ENCODE measurements around the gene MAPKAP1.

GRCh38 chr9:125522328-125522725 lies 184.7 kb downstream of the MAPKAP1 start:
- TF ChIP-seq CTCF (IDR thresholded peaks at IDR 0.05): no peak
- TF ChIP-seq POLR2AphosphoS5 (IDR thresholded peaks at IDR 0.05): no peak
- no peak for TF ChIP-seq POLR2A (IDR thresholded peaks at IDR 0.05)
- no peak for TF ChIP-seq EP300 (IDR thresholded peaks at IDR 0.05)

Data from gastroesophageal sphincter (tissue), 3 donors.